SJCRH30 (cell line): ENCODE data around the gene CASP8AP2. TPM values are rescaled to one million over a fixed set of nuclear protein-coding genes. Genes with fewer than 3 reads are reported as not detected.
"Not testable (repeated sequence)": the region's sequence is repeated elsewhere in the genome, so short reads cannot be mapped to it uniquely, and the experiment has no call there.

ENCODE experiments used
- DNase-seq, 2 experiments: peaks; one replicate each; pipeline ENCODE4 v3.0.0-alpha.2; 2015 to 2020
- H3K27ac ChIP-seq: fragments of 250-450 bp; sonication (Bioruptor Pico); 2 replicates; pipeline ENCODE4 v1.5.1; 2020; ENCODE audit warnings: mild to moderate bottlenecking, moderate library complexity
- H3K27me3 ChIP-seq: fragments of 250-450 bp; sonication (Bioruptor Pico); 2 replicates; pipeline ENCODE4 v1.5.1; 2020; ENCODE audit warnings: mild to moderate bottlenecking, moderate library complexity
- H3K36me3 ChIP-seq: fragments of 250-450 bp; sonication (Bioruptor Pico); 2 replicates; pipeline ENCODE4 v1.5.1; 2020; ENCODE audit warnings: mild to moderate bottlenecking, moderate library complexity
- H3K4me1 ChIP-seq: fragments of 250-450 bp; sonication (Bioruptor Pico); 2 replicates; pipeline ENCODE4 v1.5.1; 2020; ENCODE audit warnings: mild to moderate bottlenecking, moderate library complexity
- H3K4me3 ChIP-seq: fragments of 250-450 bp; sonication (Bioruptor Pico); 2 replicates; pipeline ENCODE4 v1.5.1; 2020; ENCODE audit warnings: mild to moderate bottlenecking, moderate library complexity
- H3K9me3 ChIP-seq: fragments of 250-450 bp; sonication (Bioruptor Pico); replicated peaks from 2 replicates; pipeline ENCODE4 v1.5.1; 2020; ENCODE audit warnings: mild to moderate bottlenecking, moderate library complexity
- total RNA-seq: library from RNA; depleted of rRNA; stranded (reverse); fragments of >200 nt; shearing (Covaris generic); gene quantifications from 2 replicates; pipeline ENCODE4 v1.2.3, GENCODE V29; 2014; rRNA removed

The CASP8AP2 gene
- total RNA-seq: 27.6 and 34.0 TPM in 2 replicates

DNA sequence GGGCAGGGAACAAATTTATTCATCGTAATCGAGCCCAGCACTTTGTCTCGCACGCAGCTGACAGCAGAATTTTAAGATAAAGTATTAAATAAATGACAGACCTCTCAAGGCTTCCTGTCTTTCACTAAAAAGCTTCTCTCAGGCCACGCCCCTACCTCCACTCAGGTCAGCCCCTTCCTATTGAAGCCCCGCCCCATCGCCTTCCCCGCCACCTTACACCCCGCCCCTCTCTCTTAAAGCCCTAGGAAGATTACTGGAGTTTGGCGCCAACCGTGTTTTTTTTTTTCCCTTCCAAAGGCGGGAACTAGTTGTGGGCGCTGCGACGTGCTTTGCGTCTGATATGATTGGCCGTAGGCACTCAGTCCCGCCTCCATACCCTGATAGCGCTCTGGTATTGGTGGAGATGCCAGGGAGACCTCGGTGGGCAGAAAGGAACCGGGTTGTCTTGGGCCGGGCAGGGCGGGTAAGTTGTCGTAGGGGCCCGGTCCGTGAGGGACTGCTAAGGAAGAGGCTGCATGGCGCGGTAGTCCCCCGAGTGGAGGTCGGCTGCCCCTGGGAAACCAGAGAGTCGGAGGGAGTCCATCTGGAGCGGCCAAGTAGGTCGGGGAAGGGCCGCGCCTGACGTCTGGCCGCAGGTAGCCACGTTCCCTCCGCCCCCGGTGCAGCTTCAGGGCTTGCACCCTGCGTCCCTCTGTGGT lies at the start of gene CASP8AP2:
CASP8AP2 (plus strand) TSS at position 409 of the 698 bp plus-strand sequence.
- H3K4me1 ChIP-seq: peaks cover 4% of the 10 kb centered on the region
- peak within 1 kb of the TSS; percentile 82 for H3K27ac ChIP-seq
- no peaks in the 10 kb centered on the region for H3K9me3 ChIP-seq
- H3K27me3 ChIP-seq: no peaks in the 10 kb centered on the region
- DNase-seq: peak; percentile 96 to 99
- H3K4me3 ChIP-seq: peak within 1 kb of the TSS; percentile 95
- H3K36me3 ChIP-seq: peaks cover 16% of the 10 kb centered on the region

- peaks cover 78% of the 10 kb centered on the region for H3K36me3 ChIP-seq
- no peak for DNase-seq
- H3K27me3 ChIP-seq: no peaks in the 10 kb centered on the region
- no peak overlapping the region for H3K27ac ChIP-seq
- no peak overlapping the region for H3K4me3 ChIP-seq
- no peaks in the 10 kb centered on the region; the same call in 1 of the 2 replicates for H3K9me3 ChIP-seq
- H3K4me1 ChIP-seq: no peaks in the 10 kb centered on the region; the same call in 1 of the 2 replicates
Observed at GRCh38 chr6:89781070-89782034, 48.3 kb upstream of the CASP8AP2 start.

DNA sequence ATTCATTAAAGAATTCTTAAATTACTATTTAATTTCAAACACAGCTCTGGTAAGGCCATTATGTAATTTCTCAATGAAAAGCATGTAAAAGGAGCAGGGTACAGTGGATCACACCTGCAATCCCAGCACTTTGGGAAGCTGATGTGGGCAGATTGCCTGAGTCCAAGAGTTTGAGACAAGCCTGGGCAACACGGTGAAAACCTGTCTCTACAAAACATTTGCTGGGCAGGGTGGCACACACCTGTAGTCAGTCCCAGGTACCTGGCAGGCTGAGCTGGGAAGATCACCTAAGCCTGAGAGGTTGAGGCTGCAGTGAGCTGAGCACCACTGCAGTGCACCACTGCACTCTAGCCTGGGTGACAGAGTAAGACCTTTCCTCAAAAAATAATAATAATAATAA lies 47.5 kb upstream of the CASP8AP2 start:
- DNase-seq: no peak
- peaks cover 78% of the 10 kb centered on the region for H3K36me3 ChIP-seq
- H3K4me1 ChIP-seq: no peaks in the 10 kb centered on the region; the same call in 1 of the 2 replicates
- H3K27me3 ChIP-seq: no peaks in the 10 kb centered on the region
- no peak overlapping the region for H3K4me3 ChIP-seq
- H3K9me3 ChIP-seq: no peaks in the 10 kb centered on the region; the same call in 1 of the 2 replicates
- H3K27ac ChIP-seq: no peak overlapping the region

GRCh38 chr6:89783293-89783692 lies 46.4 kb upstream of the CASP8AP2 start:
- not testable (repeated sequence) for DNase-seq, H3K4me1 ChIP-seq, H3K27ac ChIP-seq, H3K27me3 ChIP-seq, H3K4me3 ChIP-seq, H3K9me3 ChIP-seq
- H3K36me3 ChIP-seq: peaks cover 84% of the 10 kb centered on the region

DNA sequence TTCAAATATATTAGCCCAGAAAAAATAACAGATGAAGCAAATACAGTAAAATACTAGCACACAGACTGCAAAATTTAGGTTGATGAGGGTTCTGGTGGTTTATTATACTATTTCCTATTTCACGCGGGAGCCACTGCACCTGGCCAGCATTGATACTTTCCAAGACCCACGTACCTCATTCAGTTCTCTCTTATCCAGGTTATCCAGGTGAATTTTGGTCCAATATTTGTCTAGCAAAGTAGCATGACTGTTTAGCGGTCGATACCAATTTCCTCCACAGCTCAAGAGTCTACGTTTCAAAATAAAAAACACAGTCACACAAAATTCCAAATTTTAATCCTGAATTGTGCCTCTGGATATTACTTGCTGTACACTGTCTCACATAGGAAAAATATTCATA lies 44.8 kb upstream of the CASP8AP2 start:
- no peaks in the 10 kb centered on the region; the same call in 1 of the 2 replicates for H3K4me1 ChIP-seq
- peaks cover 81% of the 10 kb centered on the region for H3K36me3 ChIP-seq
- H3K27ac ChIP-seq: no peak overlapping the region
- no peaks in the 10 kb centered on the region for H3K27me3 ChIP-seq
- no peak for DNase-seq
- H3K9me3 ChIP-seq: no peaks in the 10 kb centered on the region
- H3K4me3 ChIP-seq: no peak overlapping the region

GRCh38 chr6:89786970-89787369 lies 42.7 kb upstream of the CASP8AP2 start:
- Histone ChIP-seq H3K4me3 (no peak overlapping the region), H3K4me1 (no peaks in the 10 kb centered on the region; the same call in 1 of the 2 replicates), H3K27me3 (no peaks in the 10 kb centered on the region), H3K9me3 (no peaks in the 10 kb centered on the region), H3K27ac (no peak overlapping the region), H3K36me3 (peaks cover 88% of the 10 kb centered on the region)
- no peak for DNase-seq

DNA sequence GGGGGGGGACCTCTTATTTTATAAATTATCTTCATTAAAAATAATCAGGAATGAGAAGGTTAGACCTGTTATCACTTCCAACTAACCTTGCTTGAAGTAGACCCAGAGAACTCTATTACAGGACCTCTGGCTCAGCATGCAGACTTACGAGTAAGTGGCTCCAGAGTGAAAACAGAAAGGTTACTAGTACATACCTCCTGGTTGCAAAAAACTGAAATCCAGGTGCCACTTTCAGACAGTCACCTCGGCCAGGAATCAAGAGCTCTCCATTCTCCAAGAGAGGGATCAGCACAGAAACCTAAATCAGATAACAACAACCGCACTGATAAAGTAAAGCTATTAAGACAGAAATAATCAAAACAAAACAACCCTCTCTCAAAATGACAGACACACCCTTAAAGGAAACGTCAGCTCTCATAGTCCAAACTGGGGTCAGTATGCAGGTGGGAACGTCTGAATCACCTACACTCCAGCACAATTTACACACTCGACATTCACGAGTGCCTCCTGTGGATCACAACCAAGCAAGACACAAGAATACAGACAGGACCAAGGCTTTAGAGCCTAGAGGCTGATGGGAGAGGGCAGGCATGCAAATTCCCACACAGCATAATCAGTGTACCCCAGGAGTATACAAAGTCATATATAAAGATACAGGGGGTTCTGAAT lies 41.9 kb upstream of the CASP8AP2 start:
- no peak overlapping the region for H3K27ac ChIP-seq
- peaks cover 88% of the 10 kb centered on the region for H3K36me3 ChIP-seq
- no peaks in the 10 kb centered on the region for H3K27me3 ChIP-seq
- peaks cover 2% of the 10 kb centered on the region for H3K4me1 ChIP-seq
- DNase-seq: no peak
- H3K4me3 ChIP-seq: no peak overlapping the region
- H3K9me3 ChIP-seq: no peaks in the 10 kb centered on the region

- no peak overlapping the region for H3K4me3 ChIP-seq
- H3K9me3 ChIP-seq: no peaks in the 10 kb centered on the region
- DNase-seq: no peak
- peaks cover 73% of the 10 kb centered on the region for H3K36me3 ChIP-seq
- peaks cover 22% of the 10 kb centered on the region for H3K4me1 ChIP-seq
- no peaks in the 10 kb centered on the region for H3K27me3 ChIP-seq
- no peak overlapping the region for H3K27ac ChIP-seq
Observed at GRCh38 chr6:89789980-89790379, 39.7 kb upstream of the CASP8AP2 start.

DNA sequence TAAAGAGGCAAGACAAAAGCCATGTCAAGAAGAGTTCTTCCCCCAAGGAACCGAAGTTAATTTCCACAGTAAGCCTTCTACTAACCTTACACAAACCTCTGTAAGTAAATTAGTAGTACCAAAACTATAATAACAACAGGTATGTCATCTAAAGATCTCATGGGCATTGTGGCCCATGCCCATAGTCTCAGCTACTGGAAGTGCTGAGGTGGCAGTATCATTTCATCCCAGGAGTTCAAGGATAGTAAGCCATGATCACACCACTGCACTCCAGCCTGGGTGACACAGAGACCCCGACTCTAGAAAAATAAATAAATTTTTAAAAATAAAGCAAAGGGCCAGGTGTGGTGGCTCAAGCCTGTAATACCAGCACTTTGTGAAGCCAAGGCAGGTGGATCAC lies 39.3 kb upstream of the CASP8AP2 start:
- Histone ChIP-seq H3K36me3 (peaks cover 68% of the 10 kb centered on the region), H3K27ac (no peak overlapping the region), H3K4me3 (no peak overlapping the region), H3K27me3 (no peaks in the 10 kb centered on the region), H3K9me3 (no peaks in the 10 kb centered on the region), H3K4me1 (peaks cover 22% of the 10 kb centered on the region)
- no peak for DNase-seq

GRCh38 chr6:89792881-89793280 lies 36.8 kb upstream of the CASP8AP2 start:
- peak; percentile 18 to 58 for DNase-seq
- Histone ChIP-seq H3K36me3 (peaks cover 45% of the 10 kb centered on the region), H3K4me1 (peaks cover 22% of the 10 kb centered on the region), H3K4me3 (no peak overlapping the region), H3K27ac (peak overlapping the region; percentile 44), H3K27me3 (no peaks in the 10 kb centered on the region), H3K9me3 (no peaks in the 10 kb centered on the region)

GRCh38 chr6:89793586-89793985 lies 36.1 kb upstream of the CASP8AP2 start:
- Histone ChIP-seq H3K4me3 (no peak overlapping the region), H3K36me3 (peaks cover 38% of the 10 kb centered on the region), H3K27me3 (no peaks in the 10 kb centered on the region), H3K4me1 (peaks cover 22% of the 10 kb centered on the region), H3K9me3 (no peaks in the 10 kb centered on the region), H3K27ac (peak overlapping the region; percentile 44)
- DNase-seq: peak; percentile 88 to 89

DNA sequence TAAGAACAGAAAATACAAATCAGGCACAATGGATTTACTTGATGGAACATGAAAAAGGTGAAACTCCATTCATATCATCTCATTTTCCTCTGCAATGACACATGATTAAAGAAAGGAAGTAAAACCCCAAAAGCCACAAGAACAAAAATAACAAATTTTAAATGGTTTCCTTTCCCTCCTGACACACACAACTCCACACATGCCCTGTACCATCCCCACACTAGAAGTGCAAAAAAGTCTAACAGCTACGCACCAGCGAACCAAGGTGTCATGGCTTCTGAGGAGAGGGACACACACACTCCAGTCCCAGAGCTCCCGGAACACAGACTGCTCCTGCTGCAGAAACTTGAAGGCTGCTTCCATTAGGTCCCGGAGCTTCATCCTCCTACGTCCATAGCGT lies 35.4 kb upstream of the CASP8AP2 start:
- Histone ChIP-seq H3K27ac (no peak overlapping the region; the same call in 1 of the 2 replicates), H3K36me3 (peaks cover 39% of the 10 kb centered on the region), H3K27me3 (no peaks in the 10 kb centered on the region), H3K4me1 (peaks cover 22% of the 10 kb centered on the region), H3K4me3 (no peak overlapping the region), H3K9me3 (no peaks in the 10 kb centered on the region)
- DNase-seq: no peak

DNA sequence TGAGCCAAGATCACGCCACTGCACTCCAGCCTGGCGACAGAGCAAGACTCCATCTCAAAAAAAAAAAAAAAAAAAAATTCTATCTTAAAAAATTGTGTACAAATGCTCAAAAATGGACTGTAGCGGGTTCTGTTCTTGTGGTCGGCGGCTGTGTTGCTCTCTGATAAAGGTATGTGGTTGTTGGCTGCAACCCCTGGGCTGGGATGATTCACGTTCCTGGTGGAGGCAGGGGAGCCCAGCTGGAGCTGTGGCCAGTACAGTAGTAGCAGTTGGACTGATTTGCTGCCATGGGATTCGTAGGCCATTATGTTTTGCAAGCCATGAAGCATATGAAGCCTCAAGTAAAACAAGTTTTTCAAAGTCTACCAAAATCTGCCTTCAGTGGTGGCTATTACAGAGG lies 32.4 kb upstream of the CASP8AP2 start:
- H3K4me3 ChIP-seq: no peak overlapping the region
- no peak for DNase-seq
- no peaks in the 10 kb centered on the region for H3K27me3 ChIP-seq
- no peaks in the 10 kb centered on the region for H3K9me3 ChIP-seq
- H3K4me1 ChIP-seq: peaks cover 22% of the 10 kb centered on the region
- H3K27ac ChIP-seq: no peak overlapping the region
- peaks cover 25% of the 10 kb centered on the region for H3K36me3 ChIP-seq

GRCh38 chr6:89799096-89799495 lies 30.6 kb upstream of the CASP8AP2 start:
- H3K4me3 ChIP-seq: no peak overlapping the region
- DNase-seq: no peak
- H3K9me3 ChIP-seq: no peaks in the 10 kb centered on the region
- peaks cover 9% of the 10 kb centered on the region for H3K4me1 ChIP-seq
- H3K27me3 ChIP-seq: no peaks in the 10 kb centered on the region
- peaks cover 18% of the 10 kb centered on the region; the same call in 1 of the 2 replicates for H3K36me3 ChIP-seq
- no peak overlapping the region for H3K27ac ChIP-seq
